ENCODE results near the gene TTC21B.

GRCh38 chr2:165953655-165954606 is at the start of gene TTC21B:
- no peak for TF ChIP-seq ZBTB1 (tag by site-specific recombination; IDR thresholded peaks at IDR 0.05)
- peak; percentile 64 for TF ChIP-seq YY1 (tag by site-specific recombination; IDR thresholded peaks at IDR 0.05)
- TF ChIP-seq CTCF (tag by site-specific recombination; IDR thresholded peaks at IDR 0.05) = peak; percentile 90
- TF ChIP-seq BCL6B (tag by site-specific recombination; IDR thresholded peaks at IDR 0.05) = no peak
- TF ChIP-seq INSM2 (tag by site-specific recombination; IDR thresholded peaks at IDR 0.05) = peak; percentile 83
- TF ChIP-seq ZNF768 (tag by site-specific recombination; IDR thresholded peaks at IDR 0.05) = no peak
- TF ChIP-seq RBAK (tag by site-specific recombination; IDR thresholded peaks at IDR 0.05) = no peak
- no peak for TF ChIP-seq TCF7L2 (IDR thresholded peaks at IDR 0.05; ENCODE audit: borderline replicate concordance, low read depth, low read length)
- TF ChIP-seq SP2 (tag by site-specific recombination; IDR thresholded peaks at IDR 0.05) = peak; percentile 85
- peak; percentile 53; the same call in 1 of the 2 replicates for TF ChIP-seq ZNF610 (tag by site-specific recombination; IDR thresholded peaks at IDR 0.05; ENCODE audit: borderline replicate concordance)
- no peak for TF ChIP-seq ZNF341 (tag by site-specific recombination; IDR thresholded peaks at IDR 0.05; ENCODE audit: low read depth)
